ENCODE results near the gene GFY.
"Not testable (repeated sequence)": the region's sequence is repeated elsewhere in the genome, so short reads cannot be mapped to it uniquely, and the experiment has no call there.

The GFY gene

DNA sequence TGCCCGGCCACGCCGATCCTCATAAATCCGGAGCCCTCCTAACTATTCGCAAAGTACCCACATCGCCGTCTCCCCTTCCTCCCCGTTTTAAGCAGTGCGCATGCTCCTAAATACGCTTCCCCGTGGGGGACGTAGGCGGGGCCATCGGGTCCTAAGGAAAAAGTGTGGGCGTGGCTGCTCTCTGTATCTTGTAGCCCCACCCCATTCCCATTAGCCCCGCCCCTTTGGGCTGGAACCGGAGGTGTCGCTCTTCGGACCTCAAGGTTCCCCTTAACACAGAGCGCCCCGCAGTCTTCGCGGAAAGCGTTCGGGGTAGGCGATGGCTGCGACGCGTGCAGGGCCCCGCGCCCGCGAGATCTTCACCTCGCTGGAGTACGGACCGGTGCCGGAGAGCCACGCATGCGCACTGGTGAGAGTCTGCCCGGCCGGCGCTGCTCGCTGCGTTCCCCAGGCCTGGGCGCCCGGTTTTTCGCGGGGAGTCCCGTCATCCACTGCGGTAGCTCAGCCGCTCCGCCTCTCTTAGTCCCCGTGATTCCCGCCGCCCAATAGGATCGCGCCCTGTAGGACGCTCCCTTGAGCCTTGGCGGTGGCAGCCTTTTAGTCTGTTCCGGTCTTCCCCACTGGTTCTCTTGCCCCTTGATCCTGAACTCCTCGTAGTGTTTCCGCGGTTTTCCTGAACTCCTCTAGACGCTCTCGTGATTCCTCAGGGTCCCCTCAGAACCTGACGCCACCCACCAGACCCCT lies 28.0 kb downstream of the GFY start, which contains the start of gene ALDH16A1:
Gene ALDH16A1 (plus strand): TSS at position 213 of the 744 bp plus-strand sequence. CDS start 107 bp downstream, at position 320.
- H3K4me3 ChIP-seq (ENCODE audit: low read length in 2 of 2), result peak within 1 kb of the TSS; percentile 70 to 96
- H3K4me1 ChIP-seq (ENCODE audit: control insufficient read depth in 2 of 2, insufficient read depth in 2 of 2, low read length in 2 of 2), result peaks cover 14 to 24% of the 10 kb centered on the region in 2 donors
- H3K36me3 ChIP-seq (ENCODE audit: control insufficient read depth in 2 of 2, insufficient read depth in 2 of 2, low read length in 2 of 2), result peaks cover 5 to 10% of the 10 kb centered on the region in 2 donors
- peak within 1 kb of the TSS; percentile 85 to 98 for H3K27ac ChIP-seq (ENCODE audit: low read depth in 2 of 2, low read length in 2 of 2)
- peak within 1 kb of the TSS; percentile 74 to 95 for H3K9ac ChIP-seq (ENCODE audit: low read depth in 1 of 2, low read length in 2 of 2)
- H3K27me3 ChIP-seq (ENCODE audit: control insufficient read depth in 2 of 2, insufficient read depth in 2 of 2, low read length in 2 of 2), result no peaks in the 10 kb centered on the region
- H3K9me3 ChIP-seq (ENCODE audit: control insufficient read depth in 2 of 2, low read length in 2 of 2), result no peaks in the 10 kb centered on the region

DNA sequence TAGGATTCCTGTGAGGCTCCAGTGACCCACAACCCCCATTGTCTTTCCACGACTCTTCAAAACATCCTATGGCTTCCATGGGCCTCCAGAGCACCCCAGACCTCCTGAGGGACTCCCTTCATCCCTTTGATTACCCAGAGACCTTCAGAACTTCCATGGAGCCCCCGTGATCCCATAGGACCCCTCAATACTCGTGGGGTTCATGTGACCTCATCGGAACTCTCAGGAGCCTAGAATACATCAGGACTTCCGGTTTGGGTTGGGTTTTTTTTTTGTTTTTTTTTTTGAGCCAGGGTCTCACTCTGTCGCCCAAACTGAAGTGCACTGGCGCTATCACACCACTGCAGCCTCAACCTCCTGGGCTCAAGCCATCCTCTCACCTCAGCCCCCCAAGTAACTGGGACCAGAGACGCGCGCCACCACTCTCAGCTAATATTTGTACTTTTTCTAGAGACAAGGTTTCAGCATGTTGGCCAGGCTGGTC lies 28.6 kb downstream of the GFY start:
- peak overlapping the region; percentile 70 to 96 for H3K4me3 ChIP-seq (ENCODE audit: low read length in 2 of 2)
- peaks cover 17 to 29% of the 10 kb centered on the region in 2 donors for H3K4me1 ChIP-seq (ENCODE audit: control insufficient read depth in 2 of 2, insufficient read depth in 2 of 2, low read length in 2 of 2)
- H3K9me3 ChIP-seq (ENCODE audit: control insufficient read depth in 2 of 2, low read length in 2 of 2), result no peaks in the 10 kb centered on the region
- H3K27me3 ChIP-seq (ENCODE audit: control insufficient read depth in 2 of 2, insufficient read depth in 2 of 2, low read length in 2 of 2), result no peaks in the 10 kb centered on the region
- H3K9ac ChIP-seq (ENCODE audit: low read depth in 1 of 2, low read length in 2 of 2), result peak overlapping the region; percentile 74 to 95
- H3K36me3 ChIP-seq (ENCODE audit: control insufficient read depth in 2 of 2, insufficient read depth in 2 of 2, low read length in 2 of 2), result peaks cover 1 to 6% of the 10 kb centered on the region in 2 donors
- H3K27ac ChIP-seq (ENCODE audit: low read depth in 2 of 2, low read length in 2 of 2), result peak overlapping the region; percentile 85 to 98

DNA sequence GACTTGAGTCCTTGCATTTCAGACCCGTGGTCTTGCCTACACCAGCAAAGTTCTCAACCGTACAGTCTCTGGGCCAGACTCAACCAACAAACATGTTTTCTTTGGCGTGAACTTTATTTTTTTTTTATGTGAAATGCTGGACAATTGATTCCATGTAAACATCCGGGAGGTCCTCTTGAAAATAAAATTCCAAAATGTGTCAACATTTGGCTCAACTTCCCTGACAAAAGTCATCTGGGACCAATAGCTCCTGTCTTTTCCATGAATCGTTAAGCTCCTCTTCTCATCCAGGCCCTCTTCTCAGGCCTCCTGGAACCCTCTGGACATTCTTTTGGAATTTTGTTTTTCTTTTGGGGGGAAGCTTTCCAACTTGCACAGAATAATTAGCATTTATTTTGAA lies 30.6 kb downstream of the GFY start:
- Histone ChIP-seq H3K4me1 (ENCODE audit: control insufficient read depth in 2 of 2, insufficient read depth in 2 of 2, low read length in 2 of 2) (peaks cover 12 to 22% of the 10 kb centered on the region in 2 donors), H3K9ac (ENCODE audit: low read depth in 1 of 2, low read length in 2 of 2) (no peak overlapping the region), H3K27ac (ENCODE audit: low read depth in 2 of 2, low read length in 2 of 2) (peak overlapping the region in 1 of 2 donors; percentile 60), H3K9me3 (ENCODE audit: control insufficient read depth in 2 of 2, low read length in 2 of 2) (no peaks in the 10 kb centered on the region), H3K36me3 (ENCODE audit: control insufficient read depth in 2 of 2, insufficient read depth in 2 of 2, low read length in 2 of 2) (peaks cover 0 to 9% of the 10 kb centered on the region in 2 donors), H3K4me3 (ENCODE audit: low read length in 2 of 2) (no peak overlapping the region), H3K27me3 (ENCODE audit: control insufficient read depth in 2 of 2, insufficient read depth in 2 of 2, low read length in 2 of 2) (no peaks in the 10 kb centered on the region)

DNA sequence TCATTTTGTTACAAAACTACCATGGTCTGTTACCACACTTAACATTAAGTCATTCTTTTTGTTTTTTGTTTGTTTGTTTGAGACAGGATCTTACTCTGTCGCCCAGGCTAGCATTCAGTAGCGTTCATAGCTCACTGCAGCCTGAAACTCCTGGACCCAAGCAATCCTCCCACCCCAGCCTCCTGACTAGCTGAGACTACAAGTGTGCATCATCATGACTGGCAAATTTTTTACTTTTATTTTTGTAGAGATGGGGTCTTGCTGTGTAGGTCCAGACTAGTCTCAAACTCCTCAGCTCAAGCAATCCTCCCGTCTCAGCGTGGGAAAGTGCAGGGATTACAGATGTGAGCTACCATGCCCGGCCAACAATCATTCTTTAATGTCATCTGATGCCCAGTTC lies 31.1 kb downstream of the GFY start:
- H3K9me3 ChIP-seq (ENCODE audit: control insufficient read depth in 2 of 2, low read length in 2 of 2), result no peaks in the 10 kb centered on the region
- peaks cover 0 to 10% of the 10 kb centered on the region in 2 donors for H3K36me3 ChIP-seq (ENCODE audit: control insufficient read depth in 2 of 2, insufficient read depth in 2 of 2, low read length in 2 of 2)
- H3K27me3 ChIP-seq (ENCODE audit: control insufficient read depth in 2 of 2, insufficient read depth in 2 of 2, low read length in 2 of 2), result no peaks in the 10 kb centered on the region
- H3K27ac ChIP-seq (ENCODE audit: low read depth in 2 of 2, low read length in 2 of 2), result peak overlapping the region; percentile 38 to 60
- no peak overlapping the region for H3K4me3 ChIP-seq (ENCODE audit: low read length in 2 of 2)
- H3K4me1 ChIP-seq (ENCODE audit: control insufficient read depth in 2 of 2, insufficient read depth in 2 of 2, low read length in 2 of 2), result peaks cover 11 to 21% of the 10 kb centered on the region in 2 donors
- no peak overlapping the region for H3K9ac ChIP-seq (ENCODE audit: low read depth in 1 of 2, low read length in 2 of 2)

DNA sequence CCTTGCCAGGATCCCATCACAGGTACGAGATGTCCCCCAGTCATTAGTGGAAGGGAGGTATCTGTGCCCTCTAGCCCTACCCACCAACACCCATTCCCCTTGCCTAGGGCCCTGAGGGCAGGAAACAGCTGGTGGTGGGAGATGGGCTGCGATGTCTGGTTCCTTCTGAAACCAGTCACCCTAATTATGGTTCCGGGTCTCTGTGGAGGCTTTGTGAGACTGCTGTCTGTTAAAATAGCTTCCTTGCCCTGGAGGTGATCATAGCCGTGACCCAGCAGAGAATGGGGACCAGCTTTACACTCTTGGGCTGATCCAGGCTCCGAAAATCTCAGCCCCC lies 33.3 kb downstream of the GFY start:
- peak overlapping the region; percentile 4 to 8 for H3K9ac ChIP-seq (ENCODE audit: low read depth in 1 of 2, low read length in 2 of 2)
- H3K27me3 ChIP-seq (ENCODE audit: control insufficient read depth in 2 of 2, insufficient read depth in 2 of 2, low read length in 2 of 2), result no peaks in the 10 kb centered on the region
- no peaks in the 10 kb centered on the region for H3K9me3 ChIP-seq (ENCODE audit: control insufficient read depth in 2 of 2, low read length in 2 of 2)
- no peak overlapping the region for H3K4me3 ChIP-seq (ENCODE audit: low read length in 2 of 2)
- H3K27ac ChIP-seq (ENCODE audit: low read depth in 2 of 2, low read length in 2 of 2), result peak overlapping the region; percentile 25 to 77
- peaks cover 8 to 16% of the 10 kb centered on the region in 2 donors for H3K4me1 ChIP-seq (ENCODE audit: control insufficient read depth in 2 of 2, insufficient read depth in 2 of 2, low read length in 2 of 2)
- peaks cover 0 to 10% of the 10 kb centered on the region in 2 donors for H3K36me3 ChIP-seq (ENCODE audit: control insufficient read depth in 2 of 2, insufficient read depth in 2 of 2, low read length in 2 of 2)

DNA sequence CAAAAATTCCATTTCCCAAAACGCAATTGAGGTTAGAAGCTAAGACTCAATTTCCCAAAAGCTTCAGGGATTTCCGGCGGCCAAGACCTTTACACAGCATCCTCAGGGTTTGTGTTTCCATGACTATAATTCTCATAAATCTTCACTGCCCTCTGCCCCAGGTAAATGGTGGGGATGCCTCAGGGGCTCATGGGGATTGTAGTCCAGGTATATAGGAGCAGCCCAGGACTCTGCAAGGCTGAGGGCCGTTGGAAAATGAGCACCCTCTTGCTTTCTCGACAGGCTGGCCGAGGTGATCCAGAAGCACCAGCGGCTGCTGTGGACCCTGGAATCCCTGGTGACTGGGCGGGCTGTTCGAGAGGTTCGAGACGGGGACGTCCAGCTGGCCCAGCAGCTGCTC lies 34.2 kb downstream of the GFY start:
- peaks cover 0 to 12% of the 10 kb centered on the region in 2 donors for H3K36me3 ChIP-seq (ENCODE audit: control insufficient read depth in 2 of 2, insufficient read depth in 2 of 2, low read length in 2 of 2)
- H3K27ac ChIP-seq (ENCODE audit: low read depth in 2 of 2, low read length in 2 of 2), result no peak overlapping the region
- peaks cover 3 to 7% of the 10 kb centered on the region in 2 donors for H3K4me1 ChIP-seq (ENCODE audit: control insufficient read depth in 2 of 2, insufficient read depth in 2 of 2, low read length in 2 of 2)
- no peaks in the 10 kb centered on the region for H3K9me3 ChIP-seq (ENCODE audit: control insufficient read depth in 2 of 2, low read length in 2 of 2)
- H3K27me3 ChIP-seq (ENCODE audit: control insufficient read depth in 2 of 2, insufficient read depth in 2 of 2, low read length in 2 of 2), result no peaks in the 10 kb centered on the region
- H3K9ac ChIP-seq (ENCODE audit: low read depth in 1 of 2, low read length in 2 of 2), result no peak overlapping the region
- no peak overlapping the region for H3K4me3 ChIP-seq (ENCODE audit: low read length in 2 of 2)

DNA sequence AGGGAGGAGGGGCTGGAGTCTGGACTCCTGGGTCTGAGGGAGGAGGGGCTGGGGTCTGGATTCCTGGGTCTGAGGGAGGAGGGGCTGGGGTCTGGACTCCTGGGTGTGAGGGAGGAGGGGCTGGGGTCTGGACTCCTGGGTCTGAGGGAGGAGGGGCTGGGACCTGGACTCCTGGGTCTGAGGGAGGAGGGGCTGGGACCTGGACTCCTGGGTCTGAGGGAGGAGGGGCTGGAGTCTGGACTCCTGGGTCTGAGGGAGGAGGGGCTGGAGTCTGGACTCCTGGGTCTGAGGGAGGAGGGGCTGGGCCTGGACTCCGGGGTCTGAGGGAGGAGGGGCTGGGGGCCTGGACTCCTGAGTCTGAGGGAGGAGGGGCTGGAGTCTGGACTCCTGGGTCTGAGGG lies 35.9 kb downstream of the GFY start:
- not testable (repeated sequence) for H3K27me3 ChIP-seq (ENCODE audit: control insufficient read depth in 2 of 2, insufficient read depth in 2 of 2, low read length in 2 of 2); H3K9me3 ChIP-seq (ENCODE audit: control insufficient read depth in 2 of 2, low read length in 2 of 2); H3K4me1 ChIP-seq (ENCODE audit: control insufficient read depth in 2 of 2, insufficient read depth in 2 of 2, low read length in 2 of 2); H3K4me3 ChIP-seq (ENCODE audit: low read length in 2 of 2); H3K27ac ChIP-seq (ENCODE audit: low read depth in 2 of 2, low read length in 2 of 2); H3K9ac ChIP-seq (ENCODE audit: low read depth in 1 of 2, low read length in 2 of 2)
- H3K36me3 ChIP-seq (ENCODE audit: control insufficient read depth in 2 of 2, insufficient read depth in 2 of 2, low read length in 2 of 2), result peaks cover 4 to 14% of the 10 kb centered on the region in 2 donors

DNA sequence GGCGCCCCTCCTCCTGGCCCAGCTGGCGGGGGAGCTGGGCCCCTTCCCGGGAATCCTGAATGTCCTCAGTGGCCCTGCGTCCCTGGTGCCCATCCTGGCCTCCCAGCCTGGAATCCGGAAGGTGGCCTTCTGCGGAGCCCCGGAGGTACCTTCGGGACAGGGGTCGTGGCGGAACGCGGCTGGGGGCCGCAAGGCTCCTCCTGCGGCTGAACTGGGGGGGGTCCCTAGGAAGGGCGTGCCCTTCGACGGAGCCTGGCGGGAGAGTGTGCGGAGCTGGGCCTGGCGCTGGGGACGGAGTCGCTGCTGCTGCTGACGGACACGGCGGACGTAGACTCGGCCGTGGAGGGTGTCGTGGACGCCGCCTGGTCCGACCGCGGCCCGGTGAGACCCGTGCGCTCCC lies 36.5 kb downstream of the GFY start:
- H3K4me1 ChIP-seq (ENCODE audit: control insufficient read depth in 2 of 2, insufficient read depth in 2 of 2, low read length in 2 of 2), result peaks cover 3 to 6% of the 10 kb centered on the region in 2 donors
- H3K4me3 ChIP-seq (ENCODE audit: low read length in 2 of 2), result no peak overlapping the region
- H3K27ac ChIP-seq (ENCODE audit: low read depth in 2 of 2, low read length in 2 of 2), result no peak overlapping the region
- H3K9me3 ChIP-seq (ENCODE audit: control insufficient read depth in 2 of 2, low read length in 2 of 2), result no peaks in the 10 kb centered on the region
- H3K27me3 ChIP-seq (ENCODE audit: control insufficient read depth in 2 of 2, insufficient read depth in 2 of 2, low read length in 2 of 2), result no peaks in the 10 kb centered on the region
- peaks cover 7 to 17% of the 10 kb centered on the region in 2 donors for H3K36me3 ChIP-seq (ENCODE audit: control insufficient read depth in 2 of 2, insufficient read depth in 2 of 2, low read length in 2 of 2)
- H3K9ac ChIP-seq (ENCODE audit: low read depth in 1 of 2, low read length in 2 of 2), result no peak overlapping the region

DNA sequence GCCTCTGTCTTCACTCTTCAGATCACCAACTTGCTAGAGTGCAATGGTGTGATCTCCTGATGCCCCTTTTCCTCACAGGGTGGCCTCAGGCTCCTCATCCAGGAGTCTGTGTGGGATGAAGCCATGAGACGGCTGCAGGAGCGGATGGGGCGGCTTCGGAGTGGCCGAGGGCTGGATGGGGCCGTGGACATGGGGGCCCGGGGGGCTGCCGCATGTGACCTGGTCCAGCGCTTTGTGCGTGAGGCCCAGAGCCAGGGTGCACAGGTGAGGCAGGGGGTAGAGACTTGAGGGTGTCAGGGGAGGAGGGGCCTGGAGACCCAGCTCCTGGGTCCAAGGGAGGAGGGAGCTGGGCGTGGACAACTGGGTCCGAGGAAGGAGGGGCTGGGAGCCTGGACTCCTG lies 37.3 kb downstream of the GFY start:
- no peaks in the 10 kb centered on the region for H3K9me3 ChIP-seq (ENCODE audit: control insufficient read depth in 2 of 2, low read length in 2 of 2)
- no peak overlapping the region for H3K27ac ChIP-seq (ENCODE audit: low read depth in 2 of 2, low read length in 2 of 2)
- peaks cover 3 to 6% of the 10 kb centered on the region in 2 donors for H3K4me1 ChIP-seq (ENCODE audit: control insufficient read depth in 2 of 2, insufficient read depth in 2 of 2, low read length in 2 of 2)
- no peak overlapping the region for H3K4me3 ChIP-seq (ENCODE audit: low read length in 2 of 2)
- peaks cover 7 to 17% of the 10 kb centered on the region in 2 donors for H3K36me3 ChIP-seq (ENCODE audit: control insufficient read depth in 2 of 2, insufficient read depth in 2 of 2, low read length in 2 of 2)
- H3K9ac ChIP-seq (ENCODE audit: low read depth in 1 of 2, low read length in 2 of 2), result no peak overlapping the region
- H3K27me3 ChIP-seq (ENCODE audit: control insufficient read depth in 2 of 2, insufficient read depth in 2 of 2, low read length in 2 of 2), result no peaks in the 10 kb centered on the region

DNA sequence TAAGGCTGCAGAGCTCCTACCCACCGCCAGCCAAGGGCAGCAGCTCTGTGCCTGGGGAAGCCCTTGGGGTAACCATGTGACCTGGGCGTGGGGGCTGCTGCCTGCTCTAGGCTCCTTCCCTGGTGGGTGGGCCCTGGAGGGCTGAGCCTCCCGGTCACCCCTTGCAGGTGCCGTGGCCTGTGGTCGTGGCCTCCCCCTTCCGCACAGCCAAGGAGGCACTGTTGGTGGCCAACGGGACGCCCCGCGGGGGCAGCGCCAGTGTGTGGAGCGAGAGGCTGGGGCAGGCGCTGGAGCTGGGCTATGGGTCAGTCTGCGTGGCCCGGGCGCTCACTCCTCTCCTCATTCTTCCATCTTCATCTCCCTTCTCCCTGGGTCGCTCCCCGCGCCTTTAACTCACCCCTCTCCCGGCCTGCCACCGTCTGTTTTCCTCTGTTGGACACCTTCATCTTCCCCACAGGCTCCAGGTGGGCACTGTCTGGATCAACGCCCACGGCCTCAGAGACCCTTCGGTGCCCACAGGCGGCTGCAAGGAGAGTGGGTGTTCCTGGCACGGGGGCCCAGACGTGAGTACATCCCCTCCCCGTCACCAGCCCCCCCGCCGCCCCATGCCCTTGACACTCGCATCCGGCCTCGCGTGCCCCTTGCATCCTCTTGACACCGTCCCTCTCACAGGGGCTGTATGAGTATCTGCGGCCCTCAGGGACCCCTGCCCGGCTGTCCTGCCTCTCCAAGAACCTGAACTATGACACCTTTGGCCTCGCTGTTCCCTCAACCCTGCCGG lies 39.0 kb downstream of the GFY start:
- H3K27ac ChIP-seq (ENCODE audit: low read depth in 2 of 2, low read length in 2 of 2), result no peak overlapping the region
- H3K36me3 ChIP-seq (ENCODE audit: control insufficient read depth in 2 of 2, insufficient read depth in 2 of 2, low read length in 2 of 2), result peaks cover 7 to 16% of the 10 kb centered on the region in 2 donors
- no peak overlapping the region for H3K4me3 ChIP-seq (ENCODE audit: low read length in 2 of 2)
- H3K9ac ChIP-seq (ENCODE audit: low read depth in 1 of 2, low read length in 2 of 2), result no peak overlapping the region
- H3K4me1 ChIP-seq (ENCODE audit: control insufficient read depth in 2 of 2, insufficient read depth in 2 of 2, low read length in 2 of 2), result peaks cover 3 to 7% of the 10 kb centered on the region in 2 donors
- H3K9me3 ChIP-seq (ENCODE audit: control insufficient read depth in 2 of 2, low read length in 2 of 2), result no peaks in the 10 kb centered on the region
- no peaks in the 10 kb centered on the region for H3K27me3 ChIP-seq (ENCODE audit: control insufficient read depth in 2 of 2, insufficient read depth in 2 of 2, low read length in 2 of 2)
